Fibroblast of skin of scalp (primary cell): ENCODE measurements around the gene VDAC1.
"Not testable (repeated sequence)": the region's sequence is repeated elsewhere in the genome, so short reads cannot be mapped to it uniquely, and the experiment has no call there.

Experiments
- DNase-seq: peaks from one replicate; pipeline ENCODE4 v3.0.0-alpha.2; 2013

VDAC1 gene

GRCh38 chr5:133995341-133995740, 9.4 kb downstream of the VDAC1 start:
- DNase-seq: no peak

GRCh38 chr5:133994990-133995333, 9.8 kb downstream of the VDAC1 start:
- DNase-seq: no peak

GRCh38 chr5:133994297-133994989, 10.3 kb downstream of the VDAC1 start:
- DNase-seq: no peak

- DNase-seq: peak; percentile 84
These were observed 11.4 kb downstream of the VDAC1 start for GRCh38 chr5:133993185-133993936.

- no peak for DNase-seq
These were observed 12.2 kb downstream of the VDAC1 start for GRCh38 chr5:133992429-133993155.

GRCh38 chr5:133991171-133991910, 13.4 kb downstream of the VDAC1 start:
- DNase-seq: no peak

- no peak for DNase-seq
These were observed 14.4 kb downstream of the VDAC1 start for GRCh38 chr5:133990396-133990795.

GRCh38 chr5:133985540-133986180, 19.1 kb downstream of the VDAC1 start:
- no peak for DNase-seq

GRCh38 chr5:133983674-133984073, 21.1 kb downstream of the VDAC1 start:
- no peak for DNase-seq

GRCh38 chr5:133981714-133982113, 23.1 kb downstream of the VDAC1 start:
- no peak for DNase-seq

GRCh38 chr5:133980652-133981051, 24.1 kb downstream of the VDAC1 start:
- no peak for DNase-seq

- no peak for DNase-seq
These were observed 25.8 kb downstream of the VDAC1 start for GRCh38 chr5:133978943-133979342.

- DNase-seq: peak; percentile 67
These were observed 26.9 kb downstream of the VDAC1 start for GRCh38 chr5:133977858-133978257.

- DNase-seq: no peak
These were observed 27.5 kb downstream of the VDAC1 start for GRCh38 chr5:133977161-133977787.

- not testable (repeated sequence) for DNase-seq
These were observed 29.2 kb downstream of the VDAC1 start for GRCh38 chr5:133975546-133975945.

GRCh38 chr5:133974142-133974541, 30.6 kb downstream of the VDAC1 start:
- DNase-seq: no peak

GRCh38 chr5:133970325-133970909, 34.4 kb downstream of the VDAC1 start:
- no peak for DNase-seq

- DNase-seq: no peak
These were observed 35.0 kb downstream of the VDAC1 start for GRCh38 chr5:133969654-133970324.

GRCh38 chr5:133968204-133968980, 36.4 kb downstream of the VDAC1 start, which contains the start of gene C5orf15:
Gene C5orf15 (minus strand): TSS chr5:133968625. CDS start chr5:133968584, 41 bp downstream.
- peak; percentile 98 for DNase-seq

- peak; percentile 19 for DNase-seq
These were observed 37.0 kb downstream of the VDAC1 start for GRCh38 chr5:133967698-133968203.
